ENCODE data around the gene PHB1. TPM values are rescaled to one million over a fixed set of nuclear protein-coding genes. Genes with fewer than 3 reads are reported as not detected.

The PHB1 gene
- total and polyA plus RNA-seq, 3 donors from 2014 or later, result 69.1 to 103 (median 95.1) TPM

DNA sequence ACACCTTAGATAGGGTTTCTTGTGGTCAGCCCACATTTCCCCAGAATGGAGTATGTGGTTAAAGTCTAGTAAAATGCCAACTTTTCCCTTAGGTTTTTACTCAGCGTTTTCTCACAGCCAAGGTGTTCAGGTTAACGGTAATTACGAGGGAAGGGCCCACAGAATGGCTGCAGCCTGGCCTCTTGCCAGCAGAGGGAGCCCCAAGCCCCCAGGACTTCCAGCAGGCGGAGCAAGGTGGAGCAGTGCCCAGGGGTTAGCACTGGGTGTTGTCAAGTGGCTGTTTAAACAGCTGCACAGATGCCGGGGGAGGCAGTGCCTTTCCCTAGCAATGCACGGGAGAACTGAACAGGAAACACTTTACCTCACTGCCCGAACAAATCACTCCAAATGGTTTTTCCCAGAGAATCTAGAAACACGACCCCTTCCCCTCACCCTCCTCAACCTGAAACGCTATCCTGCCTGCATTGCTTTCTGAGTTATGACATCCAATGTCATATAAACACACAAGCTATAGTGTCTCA is 6.6 kb downstream of the PHB1 start:
- H3K36me3 ChIP-seq (ENCODE audit: low read depth, missing control alignments), result no peaks in the 10 kb centered on the region
- intact Hi-C loops (cut with DNase I; ENCODE audit: low total_unique reads), result no loop called here
- H3K4me1 ChIP-seq, result peaks cover 9% of the 10 kb centered on the region
- peak; percentile 83 for DNase-seq
- H3K27ac ChIP-seq, result no peak overlapping the region
- TF ChIP-seq, protein P1, sequence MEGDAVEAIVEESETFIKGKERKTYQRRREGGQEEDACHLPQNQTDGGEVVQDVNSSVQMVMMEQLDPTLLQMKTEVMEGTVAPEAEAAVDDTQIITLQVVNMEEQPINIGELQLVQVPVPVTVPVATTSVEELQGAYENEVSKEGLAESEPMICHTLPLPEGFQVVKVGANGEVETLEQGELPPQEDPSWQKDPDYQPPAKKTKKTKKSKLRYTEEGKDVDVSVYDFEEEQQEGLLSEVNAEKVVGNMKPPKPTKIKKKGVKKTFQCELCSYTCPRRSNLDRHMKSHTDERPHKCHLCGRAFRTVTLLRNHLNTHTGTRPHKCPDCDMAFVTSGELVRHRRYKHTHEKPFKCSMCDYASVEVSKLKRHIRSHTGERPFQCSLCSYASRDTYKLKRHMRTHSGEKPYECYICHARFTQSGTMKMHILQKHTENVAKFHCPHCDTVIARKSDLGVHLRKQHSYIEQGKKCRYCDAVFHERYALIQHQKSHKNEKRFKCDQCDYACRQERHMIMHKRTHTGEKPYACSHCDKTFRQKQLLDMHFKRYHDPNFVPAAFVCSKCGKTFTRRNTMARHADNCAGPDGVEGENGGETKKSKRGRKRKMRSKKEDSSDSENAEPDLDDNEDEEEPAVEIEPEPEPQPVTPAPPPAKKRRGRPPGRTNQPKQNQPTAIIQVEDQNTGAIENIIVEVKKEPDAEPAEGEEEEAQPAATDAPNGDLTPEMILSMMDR (IDR thresholded peaks at IDR 0.05), result peak; percentile 33 to 50 (median 37)
- no peak for TF ChIP-seq POLR2A (IDR thresholded peaks at IDR 0.05)
- WGBS, 2 donors, result 45 to 62% methylated on average over 8 to 9 of the region's 9 CpGs
- H3K4me3 ChIP-seq, result no peak overlapping the region
- no peaks in the 10 kb centered on the region for H3K27me3 ChIP-seq
- H3K9me3 ChIP-seq, result no peaks in the 10 kb centered on the region

DNA sequence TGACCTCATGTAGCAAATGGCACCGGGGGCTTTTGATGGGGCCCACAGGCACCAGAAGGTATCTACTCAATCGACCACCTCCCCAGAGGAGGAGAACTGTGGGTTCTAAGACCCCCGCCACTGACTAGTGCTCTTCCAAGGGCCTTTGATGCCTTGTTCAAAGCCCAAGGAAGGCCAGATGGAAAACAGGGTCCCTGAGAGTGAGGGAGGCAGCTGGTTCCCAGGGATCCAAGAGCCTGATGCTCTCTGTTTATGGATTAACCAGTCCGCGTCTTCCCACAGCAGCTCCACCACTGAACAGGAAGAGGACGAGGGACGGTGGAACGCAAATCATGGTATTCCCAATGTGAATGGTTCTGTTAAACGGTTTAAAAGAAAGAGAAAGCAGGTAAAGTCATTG is 7.6 kb downstream of the PHB1 start:
- TF ChIP-seq POLR2A (IDR thresholded peaks at IDR 0.05), result no peak
- TF ChIP-seq, protein P1 (IDR thresholded peaks at IDR 0.05), result no peak
- 93 to 94% methylated on average over 9 of the region's 9 CpGs for WGBS, 2 donors
- no peak for DNase-seq
- Histone ChIP-seq H3K4me3 (no peak overlapping the region), H3K4me1 (peaks cover 18% of the 10 kb centered on the region), H3K27ac (no peak overlapping the region), H3K27me3 (no peaks in the 10 kb centered on the region), H3K9me3 (no peaks in the 10 kb centered on the region), H3K36me3 (ENCODE audit: low read depth, missing control alignments) (no peaks in the 10 kb centered on the region)
- intact Hi-C loops (cut with DNase I; ENCODE audit: low total_unique reads), result no loop called here

DNA sequence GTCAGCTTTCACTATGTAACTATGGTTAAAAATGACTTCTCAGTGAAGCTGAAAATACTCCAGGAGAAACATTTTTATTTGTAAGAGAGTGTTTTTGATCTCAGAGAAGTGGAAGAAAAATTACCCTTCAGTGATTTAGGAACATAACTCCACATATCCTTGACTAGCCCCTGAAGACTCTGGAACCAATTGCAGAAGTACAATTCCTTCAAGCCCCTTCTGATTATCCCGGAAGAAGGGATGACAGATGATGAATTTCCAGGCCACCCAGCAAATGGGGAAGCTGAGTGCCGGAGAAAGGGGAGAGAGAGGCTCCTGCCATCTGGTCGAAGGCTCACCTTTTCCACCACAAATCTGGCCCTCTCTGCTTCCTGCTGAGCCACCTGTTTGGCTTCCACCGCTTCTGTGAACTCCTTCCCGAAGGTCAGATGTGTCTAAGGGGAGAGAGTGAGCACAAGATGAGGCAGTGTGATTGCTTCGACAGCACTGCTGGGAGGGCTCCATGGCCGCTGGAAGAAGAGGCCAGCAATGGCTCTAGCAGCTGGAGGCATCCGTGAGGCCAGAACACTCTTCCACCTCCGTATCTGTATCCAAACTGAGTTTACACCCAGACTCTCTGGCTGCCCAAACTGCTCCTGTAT is 8.1 kb downstream of the PHB1 start:
- no peak for DNase-seq
- Histone ChIP-seq H3K36me3 (ENCODE audit: low read depth, missing control alignments) (no peaks in the 10 kb centered on the region), H3K27me3 (no peaks in the 10 kb centered on the region), H3K27ac (no peak overlapping the region), H3K4me3 (no peak overlapping the region), H3K9me3 (no peaks in the 10 kb centered on the region), H3K4me1 (peaks cover 23% of the 10 kb centered on the region)
- no peak for TF ChIP-seq POLR2A (IDR thresholded peaks at IDR 0.05)
- TF ChIP-seq, protein P1 (IDR thresholded peaks at IDR 0.05), result no peak
- intact Hi-C loops (cut with DNase I; ENCODE audit: low total_unique reads), result no loop called here
- 89 to 94% methylated on average over 9 of the region's 9 CpGs for WGBS, 2 donors

DNA sequence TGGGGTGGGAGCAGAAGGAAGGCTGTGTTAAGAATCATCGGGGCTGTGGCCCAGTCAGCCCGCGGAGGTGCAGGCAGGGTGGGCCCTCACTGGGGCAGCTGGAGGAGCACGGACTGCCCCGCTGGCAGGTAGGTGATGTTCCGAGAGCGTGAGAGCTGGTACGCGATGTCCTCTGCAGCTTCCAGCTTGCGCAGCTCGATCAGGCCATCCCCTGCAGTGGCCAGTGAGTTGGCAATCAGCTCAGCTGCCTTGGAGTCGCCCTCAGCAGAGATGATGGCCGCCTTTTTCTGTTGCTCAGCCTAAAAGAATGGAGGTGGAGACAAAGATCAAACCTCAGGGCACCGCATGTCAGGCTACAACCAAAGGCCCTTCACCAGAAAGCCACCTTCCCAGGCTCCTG is 9.8 kb downstream of the PHB1 start:
- TF ChIP-seq, protein P1 (IDR thresholded peaks at IDR 0.05), result no peak
- TF ChIP-seq POLR2A (IDR thresholded peaks at IDR 0.05), result no peak
- no peaks in the 10 kb centered on the region for H3K36me3 ChIP-seq (ENCODE audit: low read depth, missing control alignments)
- peaks cover 23% of the 10 kb centered on the region for H3K4me1 ChIP-seq
- WGBS, 2 donors, result 80 to 83% methylated on average over 13 to 14 of the region's 14 CpGs
- intact Hi-C loops (cut with DNase I; ENCODE audit: low total_unique reads), result no loop called here
- H3K9me3 ChIP-seq, result no peaks in the 10 kb centered on the region
- DNase-seq, result no peak
- H3K27ac ChIP-seq, result peak overlapping the region; percentile 49 to 83
- no peaks in the 10 kb centered on the region for H3K27me3 ChIP-seq
- no peak overlapping the region for H3K4me3 ChIP-seq

DNA sequence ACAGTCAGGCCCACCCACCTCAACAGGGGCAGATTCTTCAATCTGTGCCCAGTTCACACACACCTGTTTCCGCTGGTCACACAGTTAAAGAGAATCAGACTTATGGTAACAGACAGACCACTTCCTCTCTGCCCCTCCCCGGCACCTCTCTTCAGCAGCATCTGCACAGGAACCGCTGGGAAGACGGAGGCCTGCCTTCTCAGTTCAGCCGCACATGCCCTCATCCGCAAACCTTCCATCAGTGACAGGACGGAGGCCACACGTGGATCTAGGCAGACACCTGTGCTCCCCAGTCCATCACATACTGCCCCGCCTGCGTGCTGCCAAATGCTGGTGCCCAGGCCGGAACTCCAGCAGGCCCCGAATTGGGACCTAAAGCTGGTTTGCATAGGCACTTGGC is 10.3 kb downstream of the PHB1 start:
- H3K27me3 ChIP-seq, result no peaks in the 10 kb centered on the region
- WGBS, 2 donors, result 76 to 83% methylated on average over 12 of the region's 12 CpGs
- H3K4me3 ChIP-seq, result no peak overlapping the region
- DNase-seq, result no peak
- TF ChIP-seq, protein P1 (IDR thresholded peaks at IDR 0.05), result no peak
- no peak for TF ChIP-seq POLR2A (IDR thresholded peaks at IDR 0.05)
- intact Hi-C loops (cut with DNase I; ENCODE audit: low total_unique reads), result no loop called here
- H3K27ac ChIP-seq, result peak overlapping the region; percentile 49 to 83
- H3K9me3 ChIP-seq, result no peaks in the 10 kb centered on the region
- peaks cover 23% of the 10 kb centered on the region for H3K4me1 ChIP-seq
- no peaks in the 10 kb centered on the region for H3K36me3 ChIP-seq (ENCODE audit: low read depth, missing control alignments)
